GM19463 (cell line): ENCODE results near the gene NSUN5.
A peak's percentile ranks its signal among the peaks of the same experiment; 100 is the strongest.
"Not testable (repeated sequence)": the region's sequence is repeated elsewhere in the genome, so short reads cannot be mapped to it uniquely, and the experiment has no call there.

ENCODE experiments used
- ATAC-seq: cut with Tn5 transposase; IDR thresholded peaks from one replicate; pipeline ENCODE4 v1.9.1; 2021; ENCODE audit warnings: mild to moderate bottlenecking, moderate library complexity; ENCODE audit not compliant: unreplicated experiment

The NSUN5 gene

DNA sequence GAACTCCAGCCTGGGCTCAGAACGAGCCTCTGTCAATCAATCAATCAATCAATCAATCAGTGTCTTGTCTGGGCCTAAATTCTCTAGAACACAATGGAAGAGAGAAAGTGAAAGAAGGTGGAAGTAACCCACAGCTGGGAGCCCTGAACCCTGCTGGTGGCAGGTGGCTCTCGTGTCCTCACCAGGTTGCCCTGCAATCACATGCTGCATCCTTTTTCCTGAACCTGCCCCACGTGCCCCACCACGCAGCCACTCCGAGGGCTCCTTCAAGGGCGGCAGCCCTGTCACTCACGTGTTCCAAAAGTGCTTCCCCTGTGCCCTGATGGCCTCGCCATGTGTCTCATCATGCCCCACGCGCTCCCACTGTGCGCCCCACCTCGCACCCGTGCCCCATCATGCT, 18.8 kb upstream of the NSUN5 start:
- ATAC-seq = not testable (repeated sequence)

DNA sequence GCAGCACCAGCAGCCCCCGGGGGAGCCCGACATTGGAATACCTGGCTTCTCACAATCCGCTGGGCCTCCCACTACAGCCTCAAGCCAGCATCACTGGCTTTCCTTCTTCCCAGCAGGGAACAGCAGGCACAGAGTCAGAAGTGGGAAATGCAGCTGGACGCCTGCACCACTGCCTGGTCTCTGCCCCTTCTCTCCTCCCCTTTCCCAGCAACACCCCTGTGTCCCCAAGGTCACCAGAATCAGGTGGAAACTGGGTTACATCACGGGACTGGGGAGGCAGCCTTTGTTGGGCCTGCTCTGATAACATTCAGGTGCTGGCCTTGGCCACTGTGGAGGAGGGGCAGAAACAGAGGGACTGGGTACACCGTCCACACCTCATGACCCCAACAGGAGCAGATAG, 16.8 kb upstream of the NSUN5 start:
- ATAC-seq = not testable (repeated sequence)

DNA sequence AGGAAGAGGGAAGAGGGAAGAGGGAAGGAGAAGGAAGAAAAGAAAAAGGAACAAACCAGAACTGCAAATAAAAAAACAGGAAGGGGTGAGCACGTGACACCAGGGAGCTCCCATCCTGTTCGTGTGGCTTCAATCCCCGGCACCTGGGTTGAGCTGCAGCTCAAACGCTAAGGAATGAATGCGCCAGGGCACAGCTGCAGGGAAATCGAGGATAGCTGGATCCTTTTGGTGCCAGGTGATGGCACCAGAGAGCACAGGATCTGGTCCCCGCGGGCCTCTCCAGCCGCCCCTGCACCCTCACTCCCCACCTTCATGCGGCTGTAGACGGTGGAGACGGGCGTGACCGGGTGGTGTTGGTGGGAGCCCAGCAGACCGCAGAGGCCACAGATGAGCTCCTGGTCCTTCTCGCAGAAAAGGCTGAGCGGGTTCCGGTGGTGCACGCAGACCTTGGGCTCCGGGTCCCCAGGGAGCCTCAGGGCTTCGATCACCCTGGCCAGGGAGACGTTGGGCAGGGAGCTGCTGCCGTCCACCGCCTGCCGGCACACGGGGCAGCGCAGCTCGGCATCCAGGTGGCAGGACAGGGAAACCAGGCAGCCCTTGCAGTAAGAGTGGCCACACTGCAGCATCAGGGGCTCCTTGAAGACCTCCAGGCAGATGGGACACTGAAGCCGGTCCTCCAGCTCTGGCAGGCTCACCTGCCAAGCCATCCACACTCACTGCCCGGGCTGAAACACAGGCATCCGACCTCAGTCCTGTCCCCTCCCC, 15.6 kb upstream of the NSUN5 start:
- ATAC-seq = peak; percentile 74

DNA sequence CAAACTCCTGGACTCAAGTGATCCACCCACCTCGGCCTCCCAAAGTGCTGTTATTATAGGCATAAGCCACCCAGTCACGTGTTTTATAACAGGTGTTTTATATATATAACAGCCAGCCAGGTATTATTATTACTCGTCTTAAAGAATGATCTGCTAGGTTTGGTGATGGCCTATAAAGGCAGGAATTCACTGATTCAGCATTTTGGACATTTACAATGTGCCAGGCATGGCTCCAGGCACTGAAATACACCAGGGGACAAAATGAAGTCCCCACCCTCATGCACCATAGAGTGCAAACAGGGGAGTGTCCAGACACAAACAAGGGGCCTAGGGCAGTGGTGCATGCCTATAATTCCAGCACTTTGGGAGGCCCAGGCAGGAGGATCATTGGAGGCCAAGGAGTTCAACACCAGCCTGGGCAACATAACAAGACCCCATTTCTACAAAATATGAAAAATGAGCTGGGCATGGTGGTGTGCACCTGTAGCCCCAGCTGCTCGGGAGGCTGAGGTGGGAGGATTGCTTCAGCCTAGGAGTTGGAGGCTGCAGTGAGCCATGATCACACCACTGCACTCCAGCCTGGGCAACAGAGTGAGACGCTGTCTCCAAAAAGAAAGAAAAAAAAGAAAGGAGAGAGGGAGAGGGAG, 14.9 kb upstream of the NSUN5 start:
- ATAC-seq = not testable (repeated sequence)

DNA sequence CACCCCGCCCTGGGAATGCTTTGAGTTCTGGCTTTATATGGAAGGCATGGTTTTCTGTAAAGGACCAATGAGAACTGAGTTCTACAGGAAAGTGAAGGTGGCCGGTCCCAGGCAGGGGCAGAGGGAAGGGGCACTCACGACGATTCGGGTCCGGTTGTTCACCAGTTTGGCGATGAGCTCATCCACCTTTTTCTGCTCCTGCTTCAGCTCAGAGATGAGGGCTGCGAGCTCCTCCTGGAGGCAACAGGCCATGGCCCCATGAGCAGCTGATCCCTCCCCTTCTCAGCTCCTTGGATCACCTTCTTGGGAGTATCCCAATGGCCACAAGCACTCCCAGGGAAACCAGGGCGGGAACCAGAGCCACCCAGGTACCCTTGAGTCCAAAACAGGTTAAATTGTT, 11.4 kb upstream of the NSUN5 start:
- not testable (repeated sequence) for ATAC-seq

DNA sequence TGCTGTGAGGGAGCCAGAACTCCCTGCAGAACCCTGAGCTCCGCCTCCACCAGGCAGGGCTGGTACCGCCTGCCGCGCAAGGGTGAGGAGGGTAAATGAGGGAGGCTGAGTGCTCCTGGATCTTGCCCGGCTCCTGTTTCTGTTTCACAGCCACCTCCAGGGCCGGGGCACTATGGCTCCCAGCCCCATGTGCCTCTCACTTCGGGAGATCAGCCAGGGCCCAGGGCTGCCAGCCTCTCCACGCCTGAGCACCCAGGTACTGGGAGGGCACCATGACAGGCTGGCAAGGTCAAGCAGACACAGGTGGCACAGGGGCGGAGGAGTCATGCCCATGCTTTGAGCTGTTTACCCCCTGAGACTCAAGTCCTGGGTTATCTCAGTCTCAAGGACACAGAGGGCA, 10.9 kb upstream of the NSUN5 start:
- not testable (repeated sequence) for ATAC-seq

DNA sequence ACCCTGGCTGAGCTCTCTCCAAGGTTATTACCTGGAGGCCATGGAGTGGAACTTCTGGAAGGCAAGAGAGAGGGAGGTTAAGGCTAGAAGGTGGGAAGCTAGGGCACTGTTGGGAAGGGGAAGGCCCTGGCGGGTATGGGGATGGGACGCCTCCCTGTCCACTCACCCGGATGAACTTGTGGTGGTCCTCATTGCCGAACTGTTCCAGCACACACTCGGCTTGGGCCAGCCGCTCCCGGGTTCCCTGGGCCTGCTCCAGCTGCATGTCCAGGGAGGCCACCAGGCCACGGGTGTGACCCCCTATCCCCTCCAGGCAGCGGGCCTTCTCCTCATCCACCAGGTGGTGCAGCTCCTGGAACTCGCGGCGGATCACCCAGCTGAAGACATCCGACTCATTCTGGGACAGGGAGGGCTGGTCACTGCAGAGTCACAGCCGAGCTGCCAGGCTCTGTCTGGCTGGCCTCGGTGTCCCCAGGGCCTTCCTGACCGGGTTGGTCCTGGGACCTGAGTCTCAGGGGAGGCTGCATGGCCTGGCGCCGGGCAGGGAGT, 10.1 kb upstream of the NSUN5 start:
- ATAC-seq = not testable (repeated sequence)

DNA sequence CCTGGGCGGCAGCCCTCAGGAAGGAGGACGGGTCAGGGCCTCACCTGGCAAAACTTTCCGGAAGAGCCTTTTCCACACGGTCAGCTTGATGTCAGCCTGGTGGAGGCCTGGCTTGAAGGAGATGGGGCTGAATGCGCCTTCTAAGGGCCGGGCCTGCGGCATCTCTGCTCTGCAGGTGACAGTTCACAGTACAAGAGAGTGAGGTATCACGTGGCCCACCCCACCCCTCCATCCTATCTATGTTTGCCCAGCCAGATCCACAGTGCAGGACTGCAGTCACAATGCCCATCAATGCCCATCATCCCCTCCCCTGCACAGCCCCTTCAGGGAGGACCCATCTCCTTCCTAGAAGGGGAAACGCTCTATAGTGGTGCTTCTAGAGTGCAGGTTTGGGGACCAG, 7.9 kb upstream of the NSUN5 start:
- no peak for ATAC-seq

DNA sequence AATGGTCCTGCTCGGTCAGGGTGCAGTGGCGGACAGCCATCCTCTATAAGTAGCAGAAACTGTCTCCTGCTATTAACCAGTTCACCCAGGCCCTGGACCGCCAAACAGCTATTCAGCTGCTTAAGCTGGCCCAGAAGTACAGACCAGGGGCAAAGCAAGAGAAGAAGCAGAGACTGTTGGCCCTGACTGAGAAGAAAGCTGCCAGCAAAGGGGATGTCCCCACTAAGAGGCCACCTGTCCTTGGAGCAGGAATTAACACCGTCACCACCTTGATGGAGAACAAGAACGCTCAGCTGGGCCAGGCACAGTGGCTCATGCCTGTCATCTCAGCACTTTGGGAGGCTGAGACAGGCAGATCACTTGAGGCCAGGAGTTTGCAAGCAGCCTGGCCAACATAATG, 5.6 kb upstream of the NSUN5 start:
- ATAC-seq = no peak

DNA sequence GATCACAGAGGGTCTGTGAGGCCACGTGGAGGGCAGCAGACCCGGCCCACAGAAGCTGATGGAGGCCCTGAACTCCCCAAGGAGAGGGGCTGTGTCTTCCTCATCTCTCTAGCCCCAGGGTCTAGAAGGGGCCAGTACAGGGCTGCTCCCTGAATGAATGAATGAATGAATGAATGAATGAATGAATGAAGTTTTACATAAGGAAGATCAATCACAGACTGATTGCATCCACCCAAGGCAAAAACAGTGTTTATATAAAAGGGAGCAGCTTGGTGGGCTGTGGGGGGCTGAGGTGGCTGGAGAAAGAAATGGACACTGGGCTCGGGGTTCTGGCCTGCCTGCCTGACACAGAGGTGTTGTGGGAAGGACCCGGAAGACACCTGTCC, 4.9 kb upstream of the NSUN5 start:
- no peak for ATAC-seq

DNA sequence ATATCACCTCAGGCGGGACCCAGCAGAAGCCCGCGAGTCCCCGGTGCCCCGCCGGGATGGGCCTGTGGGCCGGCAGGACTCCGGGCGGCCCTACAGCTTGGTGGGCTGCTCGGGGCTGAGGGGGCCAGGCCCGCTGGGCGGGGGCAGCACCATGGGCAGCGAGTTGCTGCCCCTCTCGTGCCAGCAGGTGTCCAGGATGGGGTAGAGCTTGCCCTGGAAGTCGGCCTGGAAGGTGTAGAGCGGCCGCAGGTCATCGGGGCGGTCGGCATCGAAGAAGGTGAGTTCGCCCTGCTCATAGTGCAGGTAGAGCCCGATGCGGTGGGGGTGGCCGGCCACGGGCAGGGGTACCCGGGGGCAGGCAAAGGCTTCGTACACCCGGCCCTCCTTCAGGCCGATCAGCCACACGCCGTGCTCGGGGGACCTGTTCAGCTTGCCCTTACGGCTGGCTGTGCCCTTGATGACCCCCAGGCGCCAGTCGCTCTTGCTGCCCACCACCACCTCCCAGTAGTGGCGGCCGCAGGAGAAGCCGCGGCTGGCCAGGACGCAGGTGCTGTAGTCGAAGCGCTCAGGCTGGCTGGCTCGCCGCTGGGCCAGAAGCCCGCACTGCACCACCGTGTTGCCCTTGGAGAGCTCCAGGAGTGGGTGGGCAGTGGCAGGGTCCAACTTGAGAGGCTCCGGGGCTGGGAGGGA, 4.3 kb upstream of the NSUN5 start:
- no peak for ATAC-seq

DNA sequence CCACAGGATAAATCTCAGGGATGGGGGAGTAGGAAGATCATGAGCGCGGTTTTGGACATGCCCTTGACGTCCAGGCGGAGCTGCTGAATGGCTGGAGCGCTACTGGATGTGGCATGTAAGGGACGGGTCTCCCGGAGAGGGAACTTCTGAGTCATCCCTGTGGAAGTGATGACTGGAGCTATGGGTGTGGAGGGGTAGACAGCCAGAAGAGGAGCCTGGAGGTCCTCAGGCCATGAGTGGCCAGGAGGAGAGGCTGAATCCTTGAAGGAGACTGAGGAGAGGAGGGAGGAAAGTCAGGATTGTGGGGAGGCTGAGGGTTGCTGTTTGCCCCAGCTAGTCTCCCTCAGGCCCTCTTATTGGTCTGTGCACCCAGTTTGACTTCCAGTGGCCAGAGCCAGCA, 2.8 kb upstream of the NSUN5 start:
- ATAC-seq = not testable (repeated sequence)

DNA sequence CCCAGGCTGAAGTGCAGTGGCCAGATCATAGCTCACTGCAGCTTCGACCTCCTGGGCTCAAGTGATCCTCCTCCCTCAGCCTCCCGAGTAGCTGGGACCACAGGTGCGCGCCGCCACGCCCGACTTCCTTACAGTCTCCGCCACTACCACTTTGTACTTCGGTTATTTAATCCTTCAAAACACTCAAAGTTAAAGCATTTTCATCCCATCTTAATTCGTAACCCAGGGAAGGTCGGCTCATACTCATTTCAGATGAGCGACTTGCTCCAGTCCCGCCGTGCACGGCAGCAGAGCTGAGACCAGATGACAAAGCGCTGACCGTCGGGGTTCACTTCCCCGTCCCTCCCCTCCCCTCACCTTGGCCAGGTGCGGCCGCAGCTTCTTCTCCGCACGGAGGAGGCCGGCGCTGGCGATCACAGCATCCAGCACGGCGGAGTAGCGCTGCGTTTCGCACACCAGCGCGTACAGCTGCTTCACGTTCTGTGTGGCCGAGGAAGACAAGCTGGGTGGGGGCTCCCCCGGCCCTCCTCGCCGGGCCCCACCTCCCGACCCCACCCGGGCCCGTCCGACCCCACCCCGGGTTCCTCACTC, 457 bp downstream of the NSUN5 start:
- ATAC-seq = peak; percentile 32

DNA sequence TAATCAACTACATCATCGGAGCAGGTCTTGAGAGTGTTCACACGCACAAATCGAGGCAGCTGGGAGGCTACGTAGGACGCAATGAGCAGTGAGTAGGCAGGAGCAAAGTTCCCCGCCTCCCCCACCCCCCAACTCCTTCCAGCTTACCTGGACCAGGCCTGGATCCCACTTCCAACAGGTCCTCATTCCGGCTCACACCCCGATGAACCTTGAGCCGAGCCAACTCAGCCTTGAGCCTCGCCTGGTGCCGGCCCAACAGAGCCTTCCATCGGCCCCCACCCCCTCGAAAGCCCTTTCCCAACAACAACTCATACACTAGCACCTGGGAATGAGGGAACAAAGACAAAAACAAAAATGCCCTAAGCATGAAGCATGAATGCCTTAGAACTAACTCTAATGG, 1.2 kb downstream of the NSUN5 start:
- ATAC-seq = no peak

DNA sequence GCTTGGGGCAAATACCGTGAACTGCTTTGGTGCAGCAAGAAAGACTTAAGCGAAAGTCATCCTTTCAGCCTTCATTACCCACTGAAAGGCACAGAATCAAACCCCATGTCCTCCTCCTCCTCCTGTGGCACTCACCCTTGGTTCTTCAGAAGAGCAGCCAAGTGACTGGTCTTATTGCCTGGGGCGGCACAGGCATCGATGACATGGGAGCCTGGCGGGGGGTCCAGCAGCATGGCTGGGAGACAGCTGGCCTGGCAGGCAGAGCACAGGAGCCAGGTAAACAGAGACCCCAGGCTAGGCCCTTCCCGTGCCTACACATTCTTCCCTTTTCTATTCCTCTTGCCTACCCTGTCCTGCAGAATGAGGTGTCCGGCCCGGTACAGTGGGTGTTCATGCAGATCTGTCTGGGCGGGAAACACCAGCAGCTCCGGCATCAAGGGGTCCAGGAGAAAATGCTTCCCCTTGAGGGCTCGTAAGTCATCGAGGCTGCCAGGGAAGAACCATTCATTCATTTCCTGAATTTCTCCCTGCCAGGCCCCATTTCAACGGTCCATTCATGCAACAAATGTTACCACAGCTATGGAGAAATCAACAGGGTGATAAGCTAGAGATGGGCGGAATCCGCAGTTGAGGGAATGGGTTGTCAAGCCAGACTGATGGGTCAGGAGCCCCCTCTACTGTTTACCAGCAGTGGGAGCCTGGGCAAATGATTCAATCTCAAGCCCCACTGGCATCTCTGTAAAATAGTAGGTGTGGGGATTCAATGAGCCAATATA, 3.8 kb downstream of the NSUN5 start:
- ATAC-seq = not testable (repeated sequence)

DNA sequence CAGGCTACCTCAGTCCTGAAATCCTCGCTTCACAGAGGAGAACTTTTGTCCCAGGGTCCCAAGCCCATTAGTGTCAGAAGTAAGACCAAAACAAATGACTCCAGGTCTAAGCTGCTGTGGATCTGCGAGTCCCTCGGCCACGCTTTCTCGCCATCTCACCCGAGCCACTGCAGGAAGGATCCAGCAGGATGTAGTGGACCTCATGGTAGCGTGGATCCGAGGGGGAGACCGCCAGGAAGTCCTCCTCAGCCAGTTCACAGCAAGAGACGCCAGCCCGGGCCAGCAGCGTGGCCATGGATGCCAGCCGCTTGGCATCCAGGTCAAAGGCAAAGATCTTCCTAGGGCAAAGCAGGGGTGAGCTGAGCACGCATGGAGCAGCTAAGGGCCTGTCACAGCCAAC, 4.6 kb downstream of the NSUN5 start:
- ATAC-seq = no peak

DNA sequence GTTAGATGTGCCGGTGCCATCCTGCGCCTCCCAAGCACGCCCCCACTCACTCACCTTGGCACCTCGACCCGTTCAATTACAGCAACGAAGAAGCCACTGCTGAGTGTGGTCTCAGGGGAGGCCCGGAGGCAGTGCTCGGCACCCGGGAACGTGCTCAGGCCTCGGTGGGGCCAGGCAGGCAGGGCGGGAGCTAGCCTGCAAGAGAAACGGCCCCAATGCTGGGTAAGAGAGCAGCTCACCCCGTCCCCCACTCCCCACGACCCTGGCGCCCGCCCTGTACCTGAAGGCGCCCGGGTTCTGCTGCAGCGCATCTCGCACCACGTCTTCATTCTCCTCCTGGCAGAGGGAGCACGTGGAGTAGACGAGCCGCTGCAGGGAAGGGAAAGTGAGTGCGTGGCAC, 5.1 kb downstream of the NSUN5 start:
- no peak for ATAC-seq

DNA sequence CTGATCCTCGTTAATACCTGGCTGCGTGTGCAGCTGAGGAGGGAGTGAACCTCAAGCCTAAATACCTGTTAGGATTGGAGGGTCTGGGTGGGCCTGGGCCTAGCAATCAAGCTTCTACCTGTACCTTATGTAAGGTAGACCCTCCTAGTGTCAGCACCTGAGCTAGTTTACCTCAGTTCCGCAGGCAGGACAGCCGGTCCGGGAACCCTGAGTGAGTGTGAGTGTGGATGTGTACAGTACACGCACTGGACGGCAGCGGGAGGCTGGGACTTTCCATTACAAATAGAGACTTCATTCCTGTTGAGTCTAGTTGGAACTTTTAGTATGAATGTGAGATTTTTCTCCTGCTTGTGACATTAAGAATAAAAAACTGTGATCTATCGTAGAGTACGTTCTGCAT, 5.8 kb downstream of the NSUN5 start:
- ATAC-seq = not testable (repeated sequence)

DNA sequence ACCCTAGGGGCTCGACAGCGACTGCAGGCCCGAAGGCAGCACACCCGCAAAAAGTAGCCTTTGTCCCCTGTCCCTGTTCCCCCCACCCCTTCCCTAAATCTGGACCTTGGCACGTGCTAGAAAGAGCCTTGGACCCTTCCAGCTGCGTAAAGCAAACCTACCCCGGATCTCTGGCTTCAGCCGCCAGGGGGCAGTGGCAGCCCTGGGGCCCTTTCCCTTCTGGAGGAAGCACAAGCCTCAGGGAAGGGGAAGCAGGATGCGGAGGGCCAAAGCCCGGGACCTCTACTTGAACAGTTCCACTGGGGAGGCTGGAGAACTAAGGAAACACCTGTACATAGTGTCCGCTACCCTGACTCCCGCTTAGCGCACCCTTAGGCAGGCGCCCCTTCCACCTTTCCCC, 7.5 kb downstream of the NSUN5 start:
- not testable (repeated sequence) for ATAC-seq

DNA sequence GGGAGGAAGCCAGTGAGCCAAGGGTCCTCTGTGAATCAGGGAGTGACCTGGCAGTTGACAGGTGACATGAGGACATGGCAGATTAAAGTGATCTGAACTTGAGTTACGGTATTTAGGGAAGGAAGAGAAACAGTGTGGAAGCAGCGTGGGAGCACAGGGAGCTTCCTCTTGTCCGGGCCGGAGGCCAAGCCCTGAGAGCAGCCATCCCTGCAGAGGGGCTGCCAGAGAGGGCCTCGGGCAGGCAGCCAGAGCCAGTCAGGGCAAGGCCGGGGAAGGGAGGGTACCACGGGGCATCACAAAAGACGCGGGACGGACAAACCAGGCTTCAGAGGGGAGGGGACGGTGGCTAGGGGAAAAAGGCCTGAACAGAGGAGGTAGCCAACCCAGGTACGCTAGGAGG, 8.8 kb downstream of the NSUN5 start:
- not testable (repeated sequence) for ATAC-seq

DNA sequence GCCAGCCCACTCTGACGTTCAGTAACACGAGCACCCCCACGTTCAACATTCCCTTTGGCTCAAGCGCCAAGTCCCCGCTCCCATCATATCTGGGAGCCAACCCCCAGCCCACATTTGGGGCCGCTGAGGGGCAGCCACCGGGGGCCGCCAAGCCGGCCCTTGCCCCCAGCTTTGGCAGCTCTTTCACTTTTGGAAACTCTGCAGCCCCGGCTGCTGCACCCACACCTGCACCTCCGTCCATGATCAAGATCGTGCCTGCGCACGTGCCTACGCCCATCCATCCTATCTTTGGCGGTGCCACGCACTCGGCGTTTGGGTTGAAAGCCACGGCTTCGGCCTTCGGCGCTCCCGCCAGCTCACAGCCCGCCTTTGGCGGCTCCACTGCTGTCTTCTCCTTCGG, 10.9 kb downstream of the NSUN5 start:
- ATAC-seq = not testable (repeated sequence)
